ENCODE results near the gene SLCO3A1.
"Not testable (repeated sequence)": the region's sequence is repeated elsewhere in the genome, so short reads cannot be mapped to it uniquely, and the experiment has no call there.

The SLCO3A1 gene

DNA sequence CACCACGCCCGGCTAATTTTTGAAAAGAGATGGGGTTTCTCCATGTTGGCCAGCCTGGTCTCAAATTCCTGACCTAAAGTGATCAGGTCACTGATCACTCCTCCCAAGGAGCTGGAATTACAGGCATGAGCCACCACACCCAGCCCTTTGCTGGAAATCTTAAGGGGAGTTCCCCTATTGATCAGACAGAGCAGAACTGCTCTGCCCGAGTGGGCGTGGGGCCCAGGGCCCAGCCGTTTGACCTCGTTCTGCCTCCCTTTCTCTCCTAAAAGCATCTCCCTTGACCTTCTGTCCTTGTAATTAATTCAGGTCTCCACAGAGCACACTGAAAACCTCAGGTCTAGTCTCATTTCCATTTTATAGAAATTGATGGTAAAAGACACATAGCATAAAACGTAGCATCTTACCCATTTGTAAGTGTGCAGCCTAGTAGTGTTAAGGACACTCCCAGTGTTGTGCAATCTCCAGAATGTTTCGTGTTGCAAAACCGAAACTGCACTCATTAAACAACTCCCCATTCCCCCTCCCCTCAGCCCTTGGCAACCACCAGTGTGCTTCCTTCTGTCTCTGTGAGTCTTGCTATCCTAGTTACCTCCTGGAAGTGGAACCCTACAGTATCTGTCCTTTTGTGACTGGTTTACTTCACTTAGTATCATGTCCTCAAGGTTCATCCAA lies 89.3 kb downstream of the SLCO3A1 start:
- DNase-seq: peak in 1 of 2 donors; percentile 15

DNA sequence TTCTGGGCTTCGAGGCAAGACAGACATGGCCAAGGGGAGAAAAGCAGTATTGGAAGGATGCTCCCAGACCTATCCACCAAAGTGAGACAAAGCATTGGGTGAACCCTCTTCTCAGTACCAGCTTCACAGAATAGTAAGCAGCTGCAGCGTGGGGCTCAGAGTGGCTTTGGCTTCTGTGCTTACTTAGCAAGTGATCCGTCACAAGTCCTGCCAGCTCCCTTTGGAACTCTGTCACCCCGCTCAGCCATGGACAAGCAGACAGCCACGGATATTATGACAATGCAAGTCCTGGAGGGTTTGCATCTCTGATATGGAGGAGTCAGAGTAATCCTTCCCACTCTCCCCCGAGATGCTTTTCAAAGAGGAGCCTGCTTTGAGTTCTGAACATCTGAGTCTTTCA lies 90.8 kb downstream of the SLCO3A1 start:
- no peak for DNase-seq

DNA sequence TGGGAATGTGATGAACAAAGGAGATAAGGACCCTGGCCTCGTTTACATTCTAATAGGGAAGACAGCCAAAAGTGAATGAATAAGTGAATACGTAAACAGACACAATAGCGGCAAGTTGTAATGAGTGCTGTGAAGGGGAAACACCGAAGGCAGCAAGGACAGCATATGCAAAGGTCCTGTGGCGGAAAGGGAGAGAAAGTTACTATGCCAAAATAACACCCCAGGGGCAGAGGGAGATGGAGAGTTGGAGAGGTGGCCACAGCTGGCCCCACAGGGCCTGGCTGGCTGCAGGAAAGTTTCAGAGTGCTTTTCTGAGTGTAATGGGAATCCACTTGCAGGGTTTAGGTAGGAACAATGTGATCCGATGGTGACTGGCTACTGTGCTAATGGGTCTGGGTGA lies 91.9 kb downstream of the SLCO3A1 start:
- DNase-seq: no peak

DNA sequence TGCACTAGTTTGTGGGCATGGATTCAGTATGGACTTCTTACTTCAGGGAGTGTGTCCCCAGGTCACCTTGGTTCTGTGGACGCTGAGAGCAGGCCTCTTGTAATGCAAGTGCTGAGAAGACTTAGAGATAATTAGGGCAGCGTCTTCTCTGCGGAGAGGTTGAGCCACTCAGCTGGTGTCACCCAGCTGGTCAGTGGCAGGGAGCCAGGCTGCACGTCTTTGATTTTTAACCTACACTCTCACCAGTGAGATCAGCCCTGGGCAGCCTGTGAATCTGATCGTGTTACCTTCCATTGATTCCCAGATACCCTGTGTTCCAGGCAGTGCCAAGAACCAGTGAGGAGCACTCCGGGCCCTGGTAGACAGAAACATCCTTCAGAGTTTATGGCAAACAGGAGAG lies 92.6 kb downstream of the SLCO3A1 start:
- no peak for DNase-seq

DNA sequence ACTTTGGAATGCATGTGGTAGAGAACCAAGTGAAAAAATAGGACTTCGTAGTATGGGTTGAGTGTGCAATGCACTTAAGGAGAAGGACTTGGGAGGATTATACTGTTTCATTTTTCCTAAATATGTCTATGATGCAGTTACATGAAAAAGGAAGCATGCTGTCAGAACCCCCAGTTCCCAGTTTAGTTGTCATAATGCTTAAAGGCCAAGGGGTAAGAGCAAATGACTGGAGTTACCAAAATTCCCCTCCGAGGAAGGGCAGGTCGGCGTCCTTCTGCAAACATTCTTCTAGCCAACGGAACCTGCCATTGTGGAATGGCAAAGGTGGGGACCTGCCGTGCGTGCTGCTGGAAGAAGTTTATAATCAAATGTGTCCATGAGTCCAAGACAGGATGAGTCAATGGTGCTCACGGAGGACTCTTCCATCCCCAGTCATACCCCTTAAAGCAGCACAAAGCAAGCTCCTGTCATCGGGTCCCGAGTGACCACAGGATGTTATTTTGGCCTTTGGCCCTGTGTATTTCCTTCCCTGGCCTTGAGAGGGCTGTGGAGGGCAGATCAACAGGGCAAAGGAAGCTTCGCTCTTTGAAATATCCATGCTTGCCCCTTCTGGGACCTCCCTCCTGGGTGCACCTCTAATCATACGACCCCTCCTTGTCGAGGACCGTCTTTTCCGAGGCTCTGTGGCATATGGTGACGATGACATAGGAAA lies 93.2 kb downstream of the SLCO3A1 start:
- DNase-seq: no peak

DNA sequence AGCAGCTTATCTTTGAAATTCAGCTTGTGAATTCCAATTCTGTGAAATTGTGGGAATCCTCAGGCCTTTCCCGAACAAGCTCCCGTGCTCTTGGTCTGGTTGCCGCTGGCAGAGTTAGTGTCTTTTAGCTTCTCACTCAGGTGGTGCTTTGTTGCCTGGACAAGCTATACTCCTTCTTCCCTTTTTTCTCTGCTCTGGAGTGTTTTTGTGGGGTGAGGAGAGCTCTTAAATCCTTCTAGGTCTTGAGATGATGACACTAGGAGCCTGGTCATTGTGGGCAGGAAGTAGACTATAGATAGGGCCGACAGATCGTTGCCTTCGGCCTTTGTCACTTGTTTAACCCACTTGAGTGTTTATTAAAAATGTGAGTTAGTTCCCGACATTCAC lies 93.8 kb downstream of the SLCO3A1 start:
- DNase-seq: no peak

DNA sequence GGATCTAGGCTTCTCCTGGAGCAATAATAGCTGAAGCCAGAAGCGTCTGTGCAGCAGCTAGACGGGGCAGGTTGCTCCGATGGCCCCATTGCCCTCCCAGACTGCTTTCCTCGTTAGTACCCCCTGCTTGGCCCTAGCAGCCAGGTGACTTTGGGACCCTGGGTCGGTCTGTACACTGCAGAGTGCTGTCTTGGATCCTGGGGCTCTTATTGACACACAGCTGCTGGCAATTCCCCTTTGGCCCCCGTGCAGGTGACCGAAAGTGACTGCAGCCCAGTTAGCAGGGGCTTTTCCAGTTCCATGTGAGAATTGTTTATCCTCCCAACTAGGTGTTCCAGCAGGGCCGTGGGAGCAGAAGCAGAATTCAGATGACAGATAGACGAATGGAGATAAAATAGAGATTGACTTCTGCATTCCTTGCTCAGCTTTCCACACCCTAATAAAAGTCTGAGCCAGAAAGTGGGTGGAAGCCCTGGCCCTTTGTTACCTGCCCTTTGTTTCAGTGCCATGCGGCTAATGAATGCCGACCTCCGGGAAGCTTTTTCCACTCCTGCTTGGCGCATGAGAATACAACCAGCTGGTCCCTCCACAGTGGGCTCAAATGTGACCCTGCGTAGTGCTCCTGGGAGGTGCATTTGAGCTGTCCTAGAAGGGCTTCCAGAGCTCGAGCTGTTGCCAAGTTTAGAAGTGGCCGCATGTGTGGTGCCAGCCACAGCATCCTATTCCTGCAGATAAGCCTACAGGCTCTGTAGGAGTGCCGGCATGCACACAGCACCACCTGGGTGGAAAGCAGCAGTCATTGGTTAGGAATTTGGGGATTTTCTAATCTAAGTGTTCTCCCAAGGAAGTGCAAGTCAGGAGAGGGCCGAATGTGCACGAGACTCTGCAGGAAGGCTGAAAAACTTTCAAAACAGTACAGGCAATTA lies 94.4 kb downstream of the SLCO3A1 start:
- DNase-seq: no peak

DNA sequence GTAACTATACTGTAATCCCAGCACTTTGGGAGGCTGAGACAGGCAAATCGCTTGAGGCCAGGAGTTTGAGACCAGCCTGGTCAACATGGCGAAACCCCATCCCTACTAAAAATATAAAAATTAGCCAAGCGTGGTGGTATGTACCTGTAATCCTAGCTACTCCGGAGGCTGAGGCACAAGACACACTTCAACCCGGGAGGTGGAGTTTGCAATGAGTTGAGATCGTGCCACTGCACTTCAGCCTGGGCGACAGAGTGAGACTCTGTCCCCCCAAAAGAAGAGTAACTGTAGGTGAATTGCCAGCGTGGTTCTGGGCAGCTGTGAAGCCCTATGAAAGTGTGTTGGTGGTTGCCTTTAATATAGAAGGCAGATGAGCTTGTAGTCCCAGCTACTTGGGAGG lies 95.9 kb downstream of the SLCO3A1 start:
- DNase-seq: no peak

DNA sequence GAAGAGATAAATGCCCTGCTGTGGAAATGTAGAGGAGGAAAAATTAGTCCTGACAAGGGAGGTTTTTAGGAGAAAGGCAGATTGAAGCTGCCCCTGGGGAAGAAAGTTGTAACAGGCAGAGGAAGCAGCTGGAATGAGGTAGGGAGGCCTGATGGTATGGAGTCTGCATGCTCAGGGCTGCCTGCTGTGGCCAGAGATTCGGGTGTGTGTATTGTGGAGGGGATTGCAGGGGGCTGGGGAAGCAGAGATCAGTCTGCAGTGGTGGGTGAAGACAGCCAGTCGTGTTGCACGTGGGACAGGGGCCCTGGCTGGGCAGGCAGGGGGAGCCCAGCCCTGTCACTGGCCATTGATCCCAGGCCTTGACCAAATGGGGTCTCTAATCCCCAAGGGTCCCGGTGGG lies 96.5 kb downstream of the SLCO3A1 start:
- no peak for DNase-seq

DNA sequence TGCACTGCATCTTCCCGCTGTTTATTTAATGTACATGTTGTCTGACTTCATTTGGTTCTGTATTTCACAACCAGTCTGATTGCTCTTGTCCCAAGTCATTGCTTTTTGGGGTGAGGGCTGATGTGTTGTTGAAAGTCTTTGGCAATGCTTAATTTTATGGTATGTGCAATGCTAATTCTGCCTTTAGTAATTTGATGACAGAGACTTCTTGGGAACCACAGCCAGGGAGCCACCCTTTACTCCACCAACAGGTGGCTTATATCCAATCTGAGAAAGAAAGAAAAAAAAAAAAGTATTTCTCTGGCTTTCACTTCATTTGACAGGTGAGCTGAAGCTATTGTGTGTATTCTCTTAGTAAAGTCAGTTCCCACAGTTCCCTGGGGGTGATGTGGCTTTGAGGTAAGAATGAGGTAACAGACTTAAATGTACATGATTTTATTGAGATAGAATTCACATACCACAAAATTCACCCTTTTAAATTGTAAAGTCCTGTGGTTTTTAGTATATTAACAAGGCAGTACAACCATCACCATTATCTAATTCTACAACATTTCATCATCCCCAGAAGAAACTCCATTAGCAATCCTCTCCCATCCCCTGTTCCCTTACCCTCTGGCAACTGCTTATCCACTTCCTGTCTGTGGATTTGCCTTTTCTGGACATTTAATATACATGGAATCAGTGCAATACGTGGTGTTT lies 97.3 kb downstream of the SLCO3A1 start:
- DNase-seq: no peak

DNA sequence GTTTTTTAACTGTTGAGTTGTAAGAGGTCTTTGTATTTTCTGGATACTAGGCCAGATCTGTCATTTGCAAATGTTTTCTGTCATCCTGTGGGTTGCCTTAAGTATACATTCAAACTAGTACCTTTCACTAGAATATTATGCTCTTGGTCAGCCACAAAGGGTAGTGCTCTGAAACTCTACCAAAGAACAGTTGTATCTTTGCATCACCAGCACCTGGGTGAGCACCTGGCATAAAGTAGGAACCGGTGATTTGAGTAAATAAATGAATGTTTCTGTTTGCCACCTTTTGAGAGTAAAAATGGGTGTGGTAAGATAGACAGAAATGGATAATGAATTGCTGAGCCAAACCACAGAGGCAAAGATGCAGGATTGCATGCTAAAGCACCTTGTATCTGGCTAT lies 98.7 kb downstream of the SLCO3A1 start:
- no peak for DNase-seq

DNA sequence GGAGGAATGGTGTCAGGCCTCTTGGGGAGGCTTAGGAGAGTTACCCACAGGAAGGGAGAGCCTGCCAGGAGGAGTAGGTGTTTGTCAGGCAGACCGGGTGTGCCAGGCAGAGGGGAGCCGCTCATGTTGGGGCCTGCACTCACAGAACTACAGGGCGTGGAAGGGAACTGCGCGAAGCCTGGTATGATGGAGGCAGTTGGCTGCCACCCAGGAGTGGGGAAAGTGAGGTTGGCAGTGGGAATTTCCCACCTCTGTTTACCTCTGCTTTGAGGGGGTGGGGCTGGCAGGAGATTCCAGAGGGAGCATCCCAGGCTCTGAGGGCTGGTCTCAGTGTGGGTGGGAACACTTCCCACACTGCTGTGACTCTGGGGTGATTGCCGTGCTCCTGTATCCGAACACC lies 99.9 kb downstream of the SLCO3A1 start:
- DNase-seq: no peak

DNA sequence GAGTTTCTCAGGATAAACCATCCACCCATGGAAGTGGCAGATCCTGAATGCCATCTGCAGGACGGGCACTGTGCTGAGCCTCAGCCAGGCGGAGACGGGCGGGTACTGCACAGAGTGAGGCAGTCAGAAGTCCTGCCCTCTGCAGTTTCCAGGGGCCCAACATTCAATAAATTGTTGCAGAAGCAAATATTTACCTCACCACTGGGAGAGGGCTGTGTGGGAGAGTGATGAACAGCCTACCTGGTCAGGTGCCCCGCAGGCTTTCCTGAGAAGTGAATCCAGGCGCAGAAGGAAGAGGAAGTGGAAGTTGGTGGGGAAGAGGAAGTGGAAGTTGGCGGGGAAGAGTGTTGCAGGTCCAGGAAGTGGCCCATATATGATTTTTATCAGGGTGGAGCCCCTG lies 100.8 kb downstream of the SLCO3A1 start:
- DNase-seq: no peak

DNA sequence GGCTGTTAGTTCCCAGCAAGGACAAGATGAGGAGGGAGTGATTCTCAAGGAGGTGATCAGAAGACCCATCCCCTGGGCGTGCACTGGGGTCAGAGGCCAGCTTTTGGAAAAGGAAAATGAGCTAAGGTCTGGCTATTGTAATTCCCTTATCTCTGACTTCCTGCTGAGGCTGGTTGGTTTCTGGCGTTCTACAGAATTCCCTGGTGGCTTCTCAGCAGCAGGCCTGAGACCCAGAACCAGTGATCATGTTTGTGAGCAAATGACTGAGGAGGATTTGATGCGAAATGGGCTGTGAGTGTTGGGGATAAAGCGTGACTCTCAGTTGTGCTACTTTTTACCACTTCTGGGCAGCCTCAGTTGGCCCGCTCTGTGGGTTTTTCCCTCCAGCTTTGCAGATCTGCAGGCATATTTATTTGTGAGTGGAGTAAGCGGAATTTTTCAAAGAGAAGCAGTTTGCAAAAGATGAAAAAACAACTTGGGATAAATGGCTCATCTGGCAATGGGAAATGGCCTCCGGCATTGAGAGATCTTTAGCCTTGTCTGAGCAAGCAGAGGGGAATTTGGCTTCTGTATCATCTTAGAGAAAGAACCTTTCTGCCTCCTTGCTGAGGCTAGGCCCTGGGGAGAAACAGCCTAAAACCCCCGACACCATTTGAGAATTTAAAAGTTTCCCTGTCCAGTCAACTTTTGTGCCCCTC lies 102.7 kb downstream of the SLCO3A1 start:
- DNase-seq: no peak

DNA sequence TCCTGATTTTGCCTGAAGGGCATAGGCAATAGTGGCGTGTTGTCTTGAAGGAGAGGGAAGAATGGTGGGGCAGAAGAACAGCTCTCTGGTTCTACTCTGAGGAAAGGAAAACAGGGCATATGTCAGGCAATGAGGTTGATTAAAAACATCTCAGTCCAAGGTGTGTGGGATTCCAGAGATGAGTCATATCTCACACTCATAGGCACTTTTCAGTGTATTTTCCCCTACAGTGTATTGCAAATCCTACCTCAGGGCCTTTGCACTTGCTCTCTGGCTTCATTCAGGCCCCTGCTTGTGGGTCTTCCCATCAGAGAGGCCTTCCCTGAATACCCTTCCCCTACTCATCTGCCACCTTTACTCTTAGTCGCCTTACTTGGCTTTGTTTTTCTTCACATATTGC lies 107.8 kb downstream of the SLCO3A1 start:
- no peak for DNase-seq

DNA sequence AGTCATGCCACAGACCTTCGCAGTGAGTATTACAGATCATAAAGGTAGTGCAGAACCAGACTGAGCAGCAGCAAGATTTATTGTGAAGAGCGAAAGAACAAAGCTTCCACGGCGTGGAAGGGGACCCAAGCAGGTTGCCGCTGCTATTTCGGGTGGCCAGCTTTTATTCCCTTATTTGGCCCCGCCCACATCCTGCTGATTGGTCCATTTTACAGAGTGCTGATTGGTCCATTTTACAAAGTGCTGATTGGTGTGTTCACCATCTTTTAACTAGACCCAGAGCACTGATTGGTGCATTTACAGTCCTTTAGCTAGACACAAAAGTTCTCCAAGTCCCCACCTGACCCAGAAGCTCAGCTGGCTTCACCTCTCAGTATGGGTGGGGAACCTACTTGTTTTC lies 110.2 kb downstream of the SLCO3A1 start:
- not testable (repeated sequence) for DNase-seq

DNA sequence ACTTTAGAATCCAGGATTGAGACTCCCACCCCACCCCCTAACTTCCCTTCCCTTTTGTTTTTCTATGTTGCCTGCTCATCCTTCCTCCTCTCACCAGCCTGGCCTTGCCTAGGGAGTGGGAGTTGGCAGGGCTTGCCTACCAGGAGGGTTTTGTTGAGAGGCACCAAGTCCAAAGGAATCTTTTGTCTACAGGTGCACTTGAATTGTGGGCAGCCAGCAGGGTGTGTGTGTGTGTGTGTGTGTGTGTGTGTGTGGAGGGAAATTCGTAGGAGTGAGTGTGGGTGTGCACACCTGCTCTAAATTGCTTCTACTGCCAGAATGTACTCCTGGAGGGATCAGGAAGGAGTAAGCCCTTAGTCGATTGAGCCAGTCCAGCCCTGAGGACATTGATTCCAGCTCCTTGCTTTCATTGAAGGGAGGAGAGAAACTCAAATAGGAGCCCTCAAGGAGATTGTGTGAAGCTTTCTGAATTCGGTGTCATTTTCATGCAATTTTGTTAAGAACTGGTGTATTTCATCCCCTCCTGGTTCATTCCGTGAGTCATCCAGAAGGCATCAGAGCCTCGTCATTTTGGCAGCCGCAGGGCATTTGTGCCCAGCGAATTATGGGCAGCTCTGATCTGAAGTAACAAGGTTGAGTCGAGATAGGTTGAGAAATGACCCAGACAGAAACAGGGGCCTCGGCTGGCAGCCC lies 112.1 kb downstream of the SLCO3A1 start:
- no peak for DNase-seq

DNA sequence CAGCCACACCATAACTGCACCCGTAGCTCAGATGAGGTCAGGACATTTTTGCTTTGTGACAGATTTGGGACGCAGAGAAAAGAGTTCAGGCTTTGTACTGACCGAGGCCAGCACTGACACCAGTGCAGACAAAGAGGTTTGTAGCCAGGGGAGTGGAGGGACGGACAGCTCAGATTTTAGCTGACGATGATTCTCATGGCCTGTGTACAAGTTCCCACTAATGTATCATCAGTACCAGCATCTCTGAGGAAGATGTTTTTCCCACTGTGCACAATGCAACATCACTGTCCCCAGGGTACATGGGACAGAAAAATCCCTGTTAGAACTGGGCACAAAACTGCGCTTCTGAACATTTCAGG lies 112.7 kb downstream of the SLCO3A1 start:
- DNase-seq: no peak

DNA sequence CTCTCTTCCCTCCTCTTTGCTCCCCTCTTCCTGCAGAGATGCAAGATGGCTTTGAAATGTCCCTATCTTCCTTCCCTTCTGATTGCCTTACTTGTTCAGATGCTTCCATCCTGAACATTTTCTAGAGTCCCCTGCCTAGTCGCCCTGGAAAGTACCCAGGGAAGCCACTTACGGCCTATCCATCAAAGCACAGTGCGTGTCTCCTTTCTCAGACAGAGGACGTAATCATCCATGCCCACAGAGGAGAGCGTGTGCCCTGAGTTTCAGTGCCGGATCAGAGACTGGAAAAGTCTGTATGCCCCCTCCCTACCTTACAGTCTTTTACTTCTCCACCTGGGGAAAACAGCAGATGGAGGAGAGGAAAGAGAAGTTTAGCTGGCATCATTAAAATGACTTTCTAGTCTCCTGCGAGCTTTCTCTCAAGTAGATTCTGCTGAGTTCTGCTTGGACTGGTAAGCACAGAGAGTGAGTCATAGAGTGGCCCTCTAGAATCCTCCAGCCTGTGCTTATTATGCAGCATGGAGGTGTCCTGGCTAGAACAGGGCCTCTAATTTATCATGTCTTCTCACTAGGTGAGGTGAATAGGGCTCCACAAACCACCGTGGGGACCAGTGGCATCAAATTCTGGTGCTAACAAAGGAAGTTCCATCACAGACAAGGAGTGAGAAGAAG lies 114.6 kb downstream of the SLCO3A1 start:
- no peak for DNase-seq

DNA sequence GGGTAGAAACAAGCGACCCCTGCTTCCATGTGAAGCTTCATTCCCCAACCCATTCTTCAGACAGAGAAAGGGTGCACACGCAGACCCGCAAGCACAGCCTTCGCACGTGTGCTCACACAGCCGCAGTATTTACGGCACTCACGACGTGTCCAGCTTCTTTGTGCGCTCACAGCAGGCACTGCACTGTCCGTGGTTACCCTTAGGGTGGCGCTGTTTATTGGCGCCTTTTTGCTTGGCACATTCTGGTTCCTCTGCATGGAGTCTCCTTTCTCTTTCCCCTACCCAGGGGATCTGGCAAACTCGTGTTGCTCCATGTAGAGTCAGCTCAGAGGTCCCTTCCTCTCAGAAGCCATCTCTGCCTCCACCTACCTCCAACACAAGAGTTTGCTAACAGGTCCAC lies 115.1 kb downstream of the SLCO3A1 start:
- no peak for DNase-seq

DNA sequence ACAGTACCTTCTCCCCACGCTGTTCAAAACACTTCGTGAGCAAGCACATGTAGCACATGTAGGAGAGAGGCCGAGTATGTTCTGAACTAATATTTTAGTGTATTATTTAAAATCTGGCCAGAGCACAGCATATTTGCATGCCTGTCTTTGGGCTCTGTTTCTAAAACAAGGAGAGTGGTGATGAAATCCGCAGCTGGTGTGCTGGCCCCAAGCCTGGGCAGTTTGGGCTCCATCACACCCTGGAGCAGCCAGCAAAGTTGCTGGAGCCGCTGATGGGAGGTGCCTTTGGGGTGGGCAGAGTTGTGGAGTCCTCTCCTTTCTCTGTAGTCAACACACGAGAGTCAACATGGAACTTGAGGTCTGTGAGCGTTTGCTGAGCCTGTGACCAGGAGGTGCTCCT lies 116.6 kb downstream of the SLCO3A1 start:
- DNase-seq: no peak

All from activated CD4-positive, alpha-beta T cell treated with anti-CD3 and anti-CD28 coated beads for 4 hours (primary cell).